DND-41 (cell line): ENCODE results near the gene PTPN12.

Experiments
- ATAC-seq: fragments of 200-7000 bp; cut with Tn5 transposase; 3 replicates; pipeline ENCODE4 v1.9.1; 2021; ENCODE audit warnings: low read depth; ENCODE audit not compliant: insufficient read depth
- DNase-seq: peaks from one replicate; pipeline ENCODE4 v3.0.0-alpha.2; 2020
- H2AFZ ChIP-seq: 2 replicates; pipeline ENCODE4 v1.6.0; 2012; ENCODE audit warnings: low read depth, low read length
- H3K27ac ChIP-seq: 2 replicates; pipeline ENCODE4 v1.5.1; 2012; ENCODE audit warnings: low read length, inconsistent platforms
- H3K27me3 ChIP-seq: fragments of 200-600 bp; sonication (generic); 2 replicates; pipeline ENCODE4 v1.6.0; 2012; ENCODE audit warnings: low read length, mild to moderate bottlenecking, inconsistent platforms; ENCODE audit not compliant: insufficient read depth, poor library complexity
- H3K36me3 ChIP-seq: 2 replicates; pipeline ENCODE4 v1.5.1; 2012; ENCODE audit warnings: low read length, inconsistent platforms; ENCODE audit not compliant: insufficient read depth
- H3K4me1 ChIP-seq: 2 replicates; pipeline ENCODE4 v1.5.1; 2012; ENCODE audit warnings: mild to moderate bottlenecking, low read length; ENCODE audit not compliant: insufficient read depth
- H3K4me2 ChIP-seq: 2 replicates; pipeline ENCODE4 v1.6.0; 2012; ENCODE audit warnings: mild to moderate bottlenecking, moderate library complexity, low read length, inconsistent platforms; ENCODE audit not compliant: insufficient read depth
- H3K4me3 ChIP-seq, 2 experiments: fragments of 200-600 bp in 1 of 2; shearing (Covaris generic) in 1 of 2; 2 replicates each; pipeline ENCODE4 v1.5.1; 2012 to 2016; ENCODE audit warnings: inconsistent platforms in 2 of 2, low read length in 2 of 2, mild to moderate bottlenecking in 2 of 2, low read depth in 1 of 2, moderate library complexity in 1 of 2
- H3K79me2 ChIP-seq: 2 replicates; pipeline ENCODE4 v1.6.0; 2012; ENCODE audit warnings: low read length, inconsistent platforms; ENCODE audit not compliant: insufficient read depth
- H3K9ac ChIP-seq: 2 replicates; pipeline ENCODE4 v1.6.0; 2012; ENCODE audit warnings: low read depth, mild to moderate bottlenecking, inconsistent platforms, low read length, moderate library complexity
- H3K9me3 ChIP-seq: 2 replicates; pipeline ENCODE4 v1.5.1; 2012; ENCODE audit warnings: low read length, moderate library complexity, mild to moderate bottlenecking, inconsistent platforms; ENCODE audit not compliant: insufficient read depth, severe bottlenecking
- H4K20me1 ChIP-seq: 2 replicates; pipeline ENCODE4 v1.6.0; 2012; ENCODE audit warnings: low read length; ENCODE audit not compliant: insufficient read depth
- CTCF ChIP-seq: IDR thresholded peaks from 2 replicates; pipeline ENCODE4 v1.5.1; 2012; ENCODE audit warnings: borderline replicate concordance, low read length, moderate library complexity, mild to moderate bottlenecking; ENCODE audit not compliant: poor library complexity, severe bottlenecking; ENCODE audit errors: extremely low read depth
- EZH2 ChIP-seq: IDR thresholded peaks from 3 replicates; pipeline ENCODE4 v1.6.1; 2012; ENCODE audit warnings: borderline replicate concordance, low read depth, mild to moderate bottlenecking, moderate library complexity, low read length, inconsistent platforms; ENCODE audit not compliant: severe bottlenecking

Gene PTPN12

GRCh38 chr7:77537136-77537777 is at the start of gene PTPN12:
TSS of gene PTPN12 (plus strand) at chr7:77537295. CDS start at chr7:77537547, 252 bp downstream.
- peak within 1 kb of the TSS; percentile 76 for H3K9ac ChIP-seq
- H3K4me1 ChIP-seq, result peaks cover 22% of the 10 kb centered on the region
- ATAC-seq, result peak; percentile 70
- peak; percentile 85 for DNase-seq
- no peaks in the 10 kb centered on the region for H3K27me3 ChIP-seq
- H3K4me3 ChIP-seq, result peak within 1 kb of the TSS; percentile 66 to 67
- H4K20me1 ChIP-seq, result peaks cover 8% of the 10 kb centered on the region
- H2AFZ ChIP-seq, result peak within 1 kb of the TSS; percentile 85
- TF ChIP-seq EZH2, result no peak
- TF ChIP-seq CTCF, result no peak
- H3K36me3 ChIP-seq, result no peaks in the 10 kb centered on the region; the same call in 1 of the 2 replicates
- H3K9me3 ChIP-seq, result no peaks in the 10 kb centered on the region
- H3K27ac ChIP-seq, result peak within 1 kb of the TSS; percentile 61
- H3K4me2 ChIP-seq, result peak within 1 kb of the TSS; percentile 99
- peaks cover 9% of the 10 kb centered on the region for H3K79me2 ChIP-seq

- Histone ChIP-seq H3K4me3 (no peak overlapping the region), H3K4me2 (no peak overlapping the region), H2AFZ (no peak overlapping the region), H3K36me3 (no peaks in the 10 kb centered on the region), H3K79me2 (no peaks in the 10 kb centered on the region), H4K20me1 (no peaks in the 10 kb centered on the region), H3K4me1 (no peaks in the 10 kb centered on the region), H3K27ac (no peak overlapping the region), H3K27me3 (no peaks in the 10 kb centered on the region), H3K9ac (no peak overlapping the region), H3K9me3 (no peaks in the 10 kb centered on the region)
- DNase-seq, result no peak
- no peak for ATAC-seq
- TF ChIP-seq CTCF (no peak), EZH2 (no peak)
Measured at GRCh38 chr7:77488986-77489385, 48.1 kb upstream of the PTPN12 start.

GRCh38 chr7:77497079-77497478 is 40.0 kb upstream of the PTPN12 start:
- TF ChIP-seq CTCF (no peak), EZH2 (no peak)
- H4K20me1 ChIP-seq, result no peaks in the 10 kb centered on the region
- no peaks in the 10 kb centered on the region for H3K36me3 ChIP-seq
- no peak overlapping the region for H3K4me2 ChIP-seq
- DNase-seq (no peak), ATAC-seq (no peak)
- peaks cover 5% of the 10 kb centered on the region for H3K9me3 ChIP-seq
- no peaks in the 10 kb centered on the region for H3K79me2 ChIP-seq
- no peak overlapping the region for H3K9ac ChIP-seq
- no peak overlapping the region for H3K4me3 ChIP-seq
- no peak overlapping the region for H2AFZ ChIP-seq
- H3K27me3 ChIP-seq, result no peaks in the 10 kb centered on the region
- H3K4me1 ChIP-seq, result no peaks in the 10 kb centered on the region
- H3K27ac ChIP-seq, result no peak overlapping the region
